ENCODE measurements around the gene NOP58.

GRCh38 chr2:202238234-202239197 lies 27.0 kb upstream of the NOP58 start, which contains the start of gene SUMO1:
- TF ChIP-seq CTCF (IDR thresholded peaks at IDR 0.05 in 2 of 3, conservative IDR thresholded peaks at IDR 0.05 in 1 of 3; ENCODE audit: control insufficient read depth in 2 of 3, extremely low read depth in 1 of 3, insufficient read depth in 1 of 3, low read depth in 3 of 3, low read length in 3 of 3) (no peak), RAD21 (IDR thresholded peaks at IDR 0.05; ENCODE audit: insufficient read depth, low read depth, low read length) (no peak), CREB1 (IDR thresholded peaks at IDR 0.05; ENCODE audit: low read depth) (peak; percentile 91)

Data from GM12878 (cell line).